ENCODE data around the gene TCF7. TPM values are rescaled to one million over a fixed set of nuclear protein-coding genes. Genes with fewer than 3 reads are reported as not detected.

TCF7 gene
- total RNA-seq, 4 donors from 2014 or later = 2.6 to 6.2 (median 5.1) TPM

DNA sequence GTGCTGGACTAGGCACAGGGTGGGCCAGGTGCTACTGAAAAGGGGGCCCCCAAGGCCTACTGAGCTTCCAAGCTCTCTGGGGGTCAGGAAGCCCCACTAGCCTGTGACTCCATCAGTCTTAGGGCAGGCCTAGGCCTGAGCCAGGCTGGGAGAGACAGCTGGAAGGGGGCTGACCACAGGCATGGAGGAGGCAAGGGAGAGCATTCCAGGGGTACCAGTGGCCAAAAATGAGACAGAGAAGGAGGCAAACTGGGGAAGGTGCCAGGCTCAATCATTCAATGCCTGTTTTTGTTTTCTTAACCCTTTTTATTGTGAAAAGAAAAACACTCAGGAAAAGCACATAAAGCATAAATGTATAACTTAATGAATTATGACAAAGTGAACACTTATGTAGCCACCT, 26.2 kb upstream of the TCF7 start:
- intact Hi-C loops (cut with DNase I; ENCODE audit: low total_unique reads) = no loop called here
- H3K4me3 ChIP-seq (ENCODE audit: low read depth, poor library complexity, severe bottlenecking) = no peak overlapping the region
- no peak for DNase-seq (ENCODE audit: low spot score in 2 of 2)
- TF ChIP-seq POLR2A (IDR thresholded peaks at IDR 0.05) = no peak
- TF ChIP-seq, protein P1, sequence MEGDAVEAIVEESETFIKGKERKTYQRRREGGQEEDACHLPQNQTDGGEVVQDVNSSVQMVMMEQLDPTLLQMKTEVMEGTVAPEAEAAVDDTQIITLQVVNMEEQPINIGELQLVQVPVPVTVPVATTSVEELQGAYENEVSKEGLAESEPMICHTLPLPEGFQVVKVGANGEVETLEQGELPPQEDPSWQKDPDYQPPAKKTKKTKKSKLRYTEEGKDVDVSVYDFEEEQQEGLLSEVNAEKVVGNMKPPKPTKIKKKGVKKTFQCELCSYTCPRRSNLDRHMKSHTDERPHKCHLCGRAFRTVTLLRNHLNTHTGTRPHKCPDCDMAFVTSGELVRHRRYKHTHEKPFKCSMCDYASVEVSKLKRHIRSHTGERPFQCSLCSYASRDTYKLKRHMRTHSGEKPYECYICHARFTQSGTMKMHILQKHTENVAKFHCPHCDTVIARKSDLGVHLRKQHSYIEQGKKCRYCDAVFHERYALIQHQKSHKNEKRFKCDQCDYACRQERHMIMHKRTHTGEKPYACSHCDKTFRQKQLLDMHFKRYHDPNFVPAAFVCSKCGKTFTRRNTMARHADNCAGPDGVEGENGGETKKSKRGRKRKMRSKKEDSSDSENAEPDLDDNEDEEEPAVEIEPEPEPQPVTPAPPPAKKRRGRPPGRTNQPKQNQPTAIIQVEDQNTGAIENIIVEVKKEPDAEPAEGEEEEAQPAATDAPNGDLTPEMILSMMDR (IDR thresholded peaks at IDR 0.05) = no peak

DNA sequence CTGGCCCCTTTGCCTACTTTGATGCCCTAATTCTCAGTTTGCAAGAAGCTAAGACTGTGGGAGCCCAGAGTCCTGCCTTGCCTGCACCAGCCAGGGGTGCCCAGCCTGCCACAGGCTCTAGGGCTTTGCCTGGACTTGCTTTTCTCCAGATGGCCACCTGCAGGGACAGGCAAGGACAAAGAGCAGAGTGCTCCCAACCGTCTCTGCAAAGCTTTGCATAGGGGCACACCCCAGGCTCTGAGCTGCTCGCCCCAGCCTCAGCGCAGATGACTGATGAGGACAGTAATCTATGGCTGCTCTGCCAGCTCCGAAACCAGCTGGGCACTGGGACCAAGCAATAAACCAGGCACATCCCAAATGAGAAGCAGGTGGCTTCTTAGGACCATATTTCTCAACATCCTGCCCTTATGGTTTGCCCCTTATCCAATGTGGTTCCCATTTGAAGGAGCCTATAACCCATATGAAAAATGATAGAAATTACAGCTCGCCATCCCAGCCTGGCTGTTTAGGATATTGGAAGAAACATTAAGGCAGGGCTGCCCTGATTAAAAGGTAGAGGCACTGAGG, 25.4 kb upstream of the TCF7 start:
- no peak overlapping the region for H3K4me3 ChIP-seq (ENCODE audit: low read depth, poor library complexity, severe bottlenecking)
- no peak for TF ChIP-seq POLR2A (IDR thresholded peaks at IDR 0.05)
- TF ChIP-seq, protein P1 (IDR thresholded peaks at IDR 0.05) = no peak
- intact Hi-C loops (cut with DNase I; ENCODE audit: low total_unique reads) = no loop called here
- DNase-seq (ENCODE audit: low spot score in 2 of 2) = no peak
- WGBS, 2 donors = 73 to 78% methylated on average over 2 to 5 of the region's 5 CpGs

- intact Hi-C loops (cut with DNase I; ENCODE audit: low total_unique reads) = loop anchor here (10.0 kb wide), 1 partner anchor 56 kb away; no protein-coding TSS in a partner anchor
- no peak overlapping the region for H3K4me3 ChIP-seq (ENCODE audit: low read depth, poor library complexity, severe bottlenecking)
- DNase-seq (ENCODE audit: low spot score in 2 of 2) = no peak
- no peak for TF ChIP-seq POLR2A (IDR thresholded peaks at IDR 0.05)
- TF ChIP-seq, protein P1 (IDR thresholded peaks at IDR 0.05) = no peak
- 68 to 69% methylated on average over 5 of the region's 5 CpGs for WGBS, 2 donors
Observed at GRCh38 chr5:134090522-134090921, 24.0 kb upstream of the TCF7 start.

- 61 to 62% methylated on average over 5 to 6 of the region's 6 CpGs for WGBS, 2 donors
Observed at GRCh38 chr5:134091626-134092121, 22.8 kb upstream of the TCF7 start.

GRCh38 chr5:134092875-134093274, 21.6 kb upstream of the TCF7 start:
- WGBS, 2 donors = 6 to 86% methylated on average over 1 of the region's 1 CpG
- no peak overlapping the region for H3K4me3 ChIP-seq (ENCODE audit: low read depth, poor library complexity, severe bottlenecking)
- no peak for TF ChIP-seq POLR2A (IDR thresholded peaks at IDR 0.05)
- TF ChIP-seq, protein P1 (IDR thresholded peaks at IDR 0.05) = no peak
- intact Hi-C loops (cut with DNase I; ENCODE audit: low total_unique reads) = loop anchor here (10.0 kb wide), 1 partner anchor 58 kb away; no protein-coding TSS in a partner anchor
- DNase-seq (ENCODE audit: low spot score in 2 of 2) = no peak

More at GRCh38 chr5:134091626-134092121, 22.8 kb upstream of the TCF7 start:
- no peak overlapping the region for H3K4me3 ChIP-seq (ENCODE audit: low read depth, poor library complexity, severe bottlenecking)
- no peak for DNase-seq (ENCODE audit: low spot score in 2 of 2)
- TF ChIP-seq POLR2A (IDR thresholded peaks at IDR 0.05) = no peak
- TF ChIP-seq, protein P1 (IDR thresholded peaks at IDR 0.05) = no peak
- intact Hi-C loops (cut with DNase I; ENCODE audit: low total_unique reads) = loop anchor here (10.0 kb wide), 1 partner anchor 57 kb away; no protein-coding TSS in a partner anchor
